Mucosa of descending colon (tissue), 3 donors: ENCODE measurements around the gene MMEL1. TPM values are rescaled to one million over a fixed set of nuclear protein-coding genes. Genes with fewer than 3 reads are reported as not detected.

ENCODE experiments used
- ATAC-seq: fragments of 200-7000 bp; cut with Tn5 transposase; one replicate; pipeline ENCODE4 v1.9.1; 2020; ENCODE audit warnings: mild to moderate bottlenecking, moderate library complexity
- DNase-seq, 3 donors: peaks; one replicate each; pipeline ENCODE4 v3.0.0-alpha.2; 2020
- H3K36me3 ChIP-seq: fragments of 200-600 bp; one replicate; pipeline ENCODE4 v1.8.0; 2021; ENCODE audit warnings: low read depth, mild to moderate bottlenecking
- H3K4me1 ChIP-seq: fragments of 200-600 bp; one replicate; pipeline ENCODE4 v1.8.0; 2021; ENCODE audit warnings: low read depth, mild to moderate bottlenecking
- H3K4me3 ChIP-seq: fragments of 200-600 bp; one replicate; pipeline ENCODE4 v1.8.0; 2021; ENCODE audit warnings: mild to moderate bottlenecking
- H3K9me3 ChIP-seq: fragments of 200-600 bp; one replicate; pipeline ENCODE4 v1.8.0; 2021; ENCODE audit warnings: mild to moderate bottlenecking
- intact Hi-C, 2 donors: fragments of 100-400 bp; cut with DNase I in 1 of 2; cut with micrococcal nuclease in 1 of 2; formaldehyde crosslinking; loops; one replicate each; pipeline versions ENCODE4 v1.11.0 to v1.11.1; 2022; cut with DNase I, micrococcal nuclease
- total RNA-seq, 3 donors: library from RNA; stranded (reverse); fragmentation: NEBNext Ultra II Directional in 2 of 3; extraction: Animal tissue kit (Norgen Biotek cat#: 25700) in 2 of 3; gene quantifications; one replicate each; pipeline versions ENCODE4 v1.2.1 to v1.2.4, GENCODE V29; 2021 to 2023
- TF ChIP-seq, protein P1 (sequence below): fragments of 200-600 bp; IDR thresholded peaks from one replicate; pipeline ENCODE4 v1.8.0; 2022; ENCODE audit warnings: antibody characterized with exemption, mild to moderate bottlenecking
- donor health status: DM: no; HTN: no; CAD: no; lungs with moderate emphysema.
- donor health status: DM: no; HTN: no; CAD: no.
- donor health status: DM: no; HTN: yes; CAD: no.

MMEL1 gene
- total RNA-seq, 3 donors from 2014 or later: 4.2 to 10.9 (median 9.4) TPM

DNA sequence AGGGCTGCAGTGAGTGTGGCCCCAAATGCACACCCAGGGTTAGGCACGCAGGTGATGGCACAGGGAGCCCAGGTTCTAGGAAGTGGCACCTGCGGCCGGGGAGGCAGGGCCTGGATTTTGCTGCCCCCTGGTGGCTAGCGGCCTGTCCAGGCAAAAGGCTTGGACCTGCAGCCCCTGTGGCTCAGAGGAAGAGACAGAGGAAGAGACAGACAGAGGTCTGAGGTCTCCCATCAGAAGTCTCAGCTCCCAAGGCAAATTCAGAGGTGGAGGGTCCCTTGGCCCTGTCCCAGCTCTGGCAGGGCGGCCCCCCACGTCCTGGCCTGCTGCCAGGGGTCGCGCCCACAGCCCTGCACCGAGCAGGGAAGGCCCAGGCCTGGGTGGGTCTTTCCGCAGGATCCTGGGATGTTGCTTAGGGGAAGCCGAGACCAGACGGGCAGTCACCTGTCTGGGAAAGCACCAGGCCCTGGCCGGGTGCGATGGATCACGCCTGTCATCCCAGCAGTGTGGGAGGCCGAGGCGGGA is 84.7 kb downstream of the MMEL1 start:
- peaks cover 51% of the 10 kb centered on the region for H3K4me1 ChIP-seq
- intact Hi-C loops: loop anchor here (5.0 kb wide), 2 partner anchors 131 to 136 kb away; partner anchors contain the start of gene PEX10 (in 1 of the 2)
- no peaks in the 10 kb centered on the region for H3K36me3 ChIP-seq
- H3K9me3 ChIP-seq: no peaks in the 10 kb centered on the region
- DNase-seq (peak; percentile 94 to 95 (median 95)), ATAC-seq (peak; percentile 68)
- no peak overlapping the region for H3K4me3 ChIP-seq
- TF ChIP-seq, protein P1, sequence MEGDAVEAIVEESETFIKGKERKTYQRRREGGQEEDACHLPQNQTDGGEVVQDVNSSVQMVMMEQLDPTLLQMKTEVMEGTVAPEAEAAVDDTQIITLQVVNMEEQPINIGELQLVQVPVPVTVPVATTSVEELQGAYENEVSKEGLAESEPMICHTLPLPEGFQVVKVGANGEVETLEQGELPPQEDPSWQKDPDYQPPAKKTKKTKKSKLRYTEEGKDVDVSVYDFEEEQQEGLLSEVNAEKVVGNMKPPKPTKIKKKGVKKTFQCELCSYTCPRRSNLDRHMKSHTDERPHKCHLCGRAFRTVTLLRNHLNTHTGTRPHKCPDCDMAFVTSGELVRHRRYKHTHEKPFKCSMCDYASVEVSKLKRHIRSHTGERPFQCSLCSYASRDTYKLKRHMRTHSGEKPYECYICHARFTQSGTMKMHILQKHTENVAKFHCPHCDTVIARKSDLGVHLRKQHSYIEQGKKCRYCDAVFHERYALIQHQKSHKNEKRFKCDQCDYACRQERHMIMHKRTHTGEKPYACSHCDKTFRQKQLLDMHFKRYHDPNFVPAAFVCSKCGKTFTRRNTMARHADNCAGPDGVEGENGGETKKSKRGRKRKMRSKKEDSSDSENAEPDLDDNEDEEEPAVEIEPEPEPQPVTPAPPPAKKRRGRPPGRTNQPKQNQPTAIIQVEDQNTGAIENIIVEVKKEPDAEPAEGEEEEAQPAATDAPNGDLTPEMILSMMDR: peak; percentile 97

DNA sequence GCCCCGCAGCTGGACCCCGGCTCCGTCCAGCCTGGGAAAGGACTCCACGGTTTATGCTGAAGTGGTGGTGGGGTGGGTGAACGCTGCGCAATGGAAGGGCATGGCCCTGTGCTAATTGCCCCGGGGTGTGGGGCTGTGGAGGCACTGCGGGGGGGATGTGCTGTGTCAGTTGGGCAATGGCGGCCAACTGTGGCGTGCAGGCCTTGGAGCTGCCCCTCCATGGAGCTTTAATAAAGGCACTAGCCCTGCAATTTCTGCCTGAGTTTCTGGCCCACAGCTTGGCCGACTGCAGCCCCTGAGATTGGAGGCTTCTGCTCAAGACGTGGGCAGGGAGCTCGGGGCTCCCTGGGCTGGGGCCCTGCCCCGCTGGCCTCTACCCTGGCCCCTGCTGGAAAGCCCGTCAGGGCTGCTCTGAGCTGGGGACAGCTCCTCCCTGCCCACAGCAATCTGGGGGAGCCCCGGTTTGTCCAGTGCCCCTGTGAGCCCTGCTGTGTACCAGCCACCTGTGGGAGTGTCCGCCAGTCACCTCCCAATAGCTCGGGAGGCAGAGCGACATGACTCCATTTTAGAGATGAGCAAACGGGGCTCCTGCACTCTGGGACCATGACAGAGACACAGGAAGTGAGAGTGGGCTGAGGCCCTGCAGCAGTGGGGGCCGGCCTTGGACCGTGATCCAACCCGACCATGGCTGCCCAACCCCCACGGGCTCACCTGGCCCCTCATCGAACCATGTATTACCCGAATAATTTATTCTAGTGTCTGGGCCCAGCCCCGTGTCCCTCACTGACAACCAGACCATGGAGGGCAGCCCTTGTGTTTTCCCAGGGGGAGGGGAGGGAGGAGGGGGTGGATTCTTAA is 85.4 kb downstream of the MMEL1 start:
- Histone ChIP-seq H3K4me3 (peak overlapping the region; percentile 30), H3K36me3 (no peaks in the 10 kb centered on the region), H3K4me1 (peaks cover 53% of the 10 kb centered on the region), H3K9me3 (no peaks in the 10 kb centered on the region)
- intact Hi-C loops: loop anchor here (5.0 kb wide), 2 partner anchors 130 to 135 kb away; partner anchors contain the start of gene PEX10 (in 1 of the 2)
- DNase-seq: no peak
- TF ChIP-seq, protein P1: no peak
- peak; percentile 11 for ATAC-seq

DNA sequence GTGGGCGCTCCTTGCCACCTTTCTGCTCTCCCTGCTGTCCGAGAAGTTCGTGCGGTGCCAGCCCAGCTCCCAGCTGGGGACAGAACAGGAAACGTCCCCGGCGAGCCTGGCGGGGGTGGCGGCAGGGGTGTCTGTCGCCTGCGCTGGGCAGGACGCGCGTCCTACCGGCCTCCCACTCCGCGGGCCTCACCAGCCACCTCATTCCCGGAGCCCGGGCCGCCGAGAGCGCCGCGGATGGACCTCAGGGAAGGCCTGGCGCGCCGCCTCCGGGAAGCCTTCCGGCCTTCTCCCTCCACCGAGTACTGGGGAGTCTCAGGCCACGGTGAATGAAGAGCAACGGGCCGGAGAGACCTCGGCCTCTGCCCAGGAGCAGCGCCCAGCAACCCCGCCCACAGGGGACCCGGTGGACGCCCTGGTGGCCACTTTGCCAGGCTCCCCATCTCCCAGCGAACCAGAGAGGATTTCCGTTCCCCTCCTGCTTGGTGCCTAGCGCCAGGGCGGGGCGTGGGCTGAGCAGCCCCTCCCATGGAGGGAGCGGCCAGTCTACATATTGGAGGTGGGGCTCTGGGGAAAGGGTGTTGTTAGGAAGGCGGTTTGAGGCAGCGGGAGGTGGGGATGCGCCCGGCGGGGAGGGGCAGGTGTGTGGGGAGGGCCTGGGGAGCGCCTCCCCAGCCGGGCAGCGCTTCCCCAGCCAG is 86.2 kb downstream of the MMEL1 start:
- peaks cover 58% of the 10 kb centered on the region for H3K4me1 ChIP-seq
- DNase-seq (peak; percentile 93 to 96 (median 95)), ATAC-seq (peak; percentile 71)
- H3K4me3 ChIP-seq: peak overlapping the region; percentile 30
- no peaks in the 10 kb centered on the region for H3K36me3 ChIP-seq
- no peaks in the 10 kb centered on the region for H3K9me3 ChIP-seq
- intact Hi-C loops: loop anchor here (5.0 kb wide), 2 partner anchors 129 to 134 kb away; partner anchors contain the start of gene PEX10 (in 1 of the 2)
- TF ChIP-seq, protein P1: no peak

DNA sequence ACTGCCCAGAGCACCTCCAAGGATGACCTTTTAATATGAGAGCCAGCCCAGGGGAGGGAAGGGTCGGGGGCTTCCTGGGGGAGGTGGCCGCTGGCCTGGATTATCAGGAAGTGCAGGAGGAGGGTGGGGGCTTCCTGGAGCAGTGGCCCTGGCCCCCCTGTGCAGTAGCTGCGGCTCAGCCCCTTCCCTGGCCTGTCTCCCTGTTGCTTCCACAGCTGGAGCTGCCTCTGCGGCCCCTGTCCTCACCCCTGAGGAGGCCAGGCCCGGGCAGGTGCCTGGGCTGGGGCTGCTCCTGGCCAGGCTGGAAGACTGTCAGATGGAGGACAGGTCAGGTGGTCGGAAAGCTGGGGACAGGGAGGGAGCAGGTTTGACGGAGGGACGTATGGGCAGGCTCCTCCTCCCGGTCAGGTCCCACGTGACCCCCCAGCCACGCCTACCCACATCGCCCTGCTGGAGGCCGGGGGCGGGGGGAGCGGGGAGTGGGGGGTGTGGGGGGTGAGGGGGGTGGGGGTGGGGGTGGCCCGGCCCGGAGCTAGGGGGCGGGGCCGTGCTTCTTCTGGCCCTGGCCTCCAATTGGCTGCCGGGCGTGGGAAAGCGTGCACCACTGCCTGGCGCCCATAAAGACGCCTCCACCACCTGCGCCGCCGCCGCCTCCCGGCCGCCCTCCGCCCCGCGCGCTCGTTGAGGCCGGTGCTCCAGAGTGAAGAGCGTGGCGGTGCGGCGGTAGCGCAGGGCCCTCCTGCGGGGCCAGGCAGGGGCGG is 86.9 kb downstream of the MMEL1 start:
- Histone ChIP-seq H3K4me3 (peak overlapping the region; percentile 30), H3K36me3 (no peaks in the 10 kb centered on the region), H3K9me3 (no peaks in the 10 kb centered on the region), H3K4me1 (peaks cover 65% of the 10 kb centered on the region)
- TF ChIP-seq, protein P1: no peak
- DNase-seq: peak; percentile 91 to 94 (median 94)
- intact Hi-C loops: loop anchor here (5.0 kb wide), 2 partner anchors 129 to 134 kb away; partner anchors contain the start of gene PEX10 (in 1 of the 2)
- peak; percentile 60 for ATAC-seq
